Right lung (tissue), 5 donors: ENCODE results near the gene NKTR. TPM values are rescaled to one million over a fixed set of nuclear protein-coding genes. Genes with fewer than 3 reads are reported as not detected.

Source experiments
- DNase-seq, 2 donors: peaks; one replicate each; pipeline ENCODE4 v3.0.0-alpha.2; 2013
- polyA plus RNA-seq, 5 donors: library from polyadenylated mRNA; unstranded; fragments of 120-200 nt; gene quantifications; one replicate each; pipeline versions ENCODE4 v1.2.1 to v1.2.3, GENCODE V29; 2013; ENCODE audit warnings: inconsistent platforms in 1 of 5, low replicate concordance in 1 of 5; ENCODE audit not compliant: insufficient read length in 5 of 5, insufficient read depth in 1 of 5

The NKTR gene
- polyA plus RNA-seq, 5 donors = 135 to 268 (median 223) TPM

- DNase-seq = no peak
Measured at GRCh38 chr3:42680271-42680670, 79.8 kb downstream of the NKTR start.

GRCh38 chr3:42680806-42681205, 80.3 kb downstream of the NKTR start:
- DNase-seq = no peak

GRCh38 chr3:42681361-42682038, 81.0 kb downstream of the NKTR start:
- no peak for DNase-seq

GRCh38 chr3:42682301-42683070, 82.0 kb downstream of the NKTR start:
- no peak for DNase-seq

GRCh38 chr3:42683875-42684598, 83.6 kb downstream of the NKTR start:
- no peak for DNase-seq

- no peak for DNase-seq
Measured at GRCh38 chr3:42684632-42685362, 84.3 kb downstream of the NKTR start.

- DNase-seq = no peak
Measured at GRCh38 chr3:42685363-42685881, 84.9 kb downstream of the NKTR start, which contains the start of gene KLHL40. Gene KLHL40 (plus strand): TSS chr3:42685537. CDS start chr3:42685619, 82 bp downstream.

- no peak for DNase-seq
Measured at GRCh38 chr3:42685891-42686820, 85.7 kb downstream of the NKTR start.

- DNase-seq = no peak
Measured at GRCh38 chr3:42686832-42687650, 86.6 kb downstream of the NKTR start.

- DNase-seq = no peak
Measured at GRCh38 chr3:42688016-42688415, 87.5 kb downstream of the NKTR start.

- DNase-seq = no peak
Measured at GRCh38 chr3:42688487-42689420, 88.3 kb downstream of the NKTR start.

- no peak for DNase-seq
Measured at GRCh38 chr3:42689421-42690014, 89.0 kb downstream of the NKTR start.

- no peak for DNase-seq
Measured at GRCh38 chr3:42690191-42690590, 89.7 kb downstream of the NKTR start.

- no peak for DNase-seq
Measured at GRCh38 chr3:42690766-42691680, 90.5 kb downstream of the NKTR start.

GRCh38 chr3:42691816-42692666, 91.6 kb downstream of the NKTR start:
- DNase-seq = no peak
